Measurements from ENCODE around the gene LAMA5.

The LAMA5 gene

DNA sequence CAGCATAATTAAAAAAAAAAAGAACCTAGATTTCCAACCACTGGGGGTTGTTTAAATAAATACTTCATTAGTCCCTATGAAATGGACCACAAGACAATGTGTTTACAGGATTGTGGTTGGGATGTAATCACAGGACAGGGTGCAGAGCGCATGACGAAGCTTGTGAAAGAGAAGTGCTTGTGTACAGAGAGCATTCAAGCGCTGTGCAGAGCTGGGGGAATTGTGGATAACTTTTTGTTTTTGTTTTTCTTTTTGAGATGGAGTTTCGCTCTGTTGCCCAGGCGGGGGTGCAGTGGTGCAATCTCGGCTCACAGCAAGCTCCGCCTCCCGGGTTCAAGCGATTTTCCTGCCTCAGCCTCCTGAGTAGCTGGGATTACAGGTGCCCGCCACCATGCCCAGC is 22.3 kb downstream of the LAMA5 start:
- DNase-seq, result peak; percentile 75

DNA sequence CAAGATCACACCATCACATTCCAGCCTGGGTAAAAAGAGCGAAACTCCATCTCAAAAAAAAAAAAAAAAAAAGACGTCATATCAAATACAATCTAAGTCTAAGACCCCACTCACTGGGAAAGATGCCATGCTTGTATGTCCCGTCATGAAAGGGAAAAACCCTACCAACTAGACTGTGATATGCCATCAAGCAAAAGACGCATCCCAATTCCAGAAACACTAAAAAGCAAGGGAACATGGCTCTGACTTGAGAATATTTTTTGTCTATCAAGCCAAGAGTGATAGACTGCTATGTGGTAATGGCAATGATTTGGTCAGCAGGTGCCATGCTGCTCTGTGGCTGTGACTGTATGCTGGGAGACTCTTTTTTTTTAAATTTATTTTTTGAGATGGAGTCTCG is 23.0 kb downstream of the LAMA5 start:
- no peak for DNase-seq

DNA sequence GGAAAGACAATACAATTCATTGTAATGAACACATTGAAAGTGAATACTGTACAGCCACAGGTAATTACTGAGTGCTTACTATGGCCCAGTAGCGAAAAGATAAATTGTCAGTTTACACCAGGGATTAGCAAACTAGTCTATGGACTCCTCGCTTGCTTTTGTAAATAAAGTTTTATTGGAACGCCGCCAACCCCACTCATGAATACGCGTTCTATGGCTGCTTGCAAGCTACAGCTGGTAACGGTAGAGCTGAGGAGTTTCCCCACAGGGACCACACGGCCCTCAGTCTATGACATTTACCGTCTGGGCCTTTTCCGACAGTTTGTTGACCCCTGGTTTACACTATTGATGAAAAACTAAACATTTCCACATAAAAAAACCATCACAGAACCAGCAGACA is 24.2 kb downstream of the LAMA5 start:
- no peak for DNase-seq

DNA sequence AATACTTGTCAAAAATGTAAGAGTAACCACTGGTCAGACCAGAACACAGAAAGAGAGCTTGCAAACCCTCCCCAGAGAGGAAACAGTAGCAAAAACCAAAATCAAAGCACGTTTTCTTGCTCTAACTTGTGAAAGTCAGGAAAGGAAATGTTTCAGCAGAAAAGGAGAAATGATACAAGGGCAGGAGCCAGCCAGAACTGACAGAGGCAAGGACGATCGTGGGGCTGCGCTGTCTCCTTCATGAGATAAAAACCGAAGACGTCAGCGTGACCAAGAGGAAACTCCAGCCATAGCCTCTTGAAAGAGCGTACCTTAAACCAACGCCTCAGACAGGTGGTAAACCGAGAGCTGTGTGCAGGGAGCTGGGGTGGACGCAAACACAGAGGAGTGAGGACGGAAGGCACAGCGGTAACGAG is 27.5 kb downstream of the LAMA5 start:
- DNase-seq, result no peak

DNA sequence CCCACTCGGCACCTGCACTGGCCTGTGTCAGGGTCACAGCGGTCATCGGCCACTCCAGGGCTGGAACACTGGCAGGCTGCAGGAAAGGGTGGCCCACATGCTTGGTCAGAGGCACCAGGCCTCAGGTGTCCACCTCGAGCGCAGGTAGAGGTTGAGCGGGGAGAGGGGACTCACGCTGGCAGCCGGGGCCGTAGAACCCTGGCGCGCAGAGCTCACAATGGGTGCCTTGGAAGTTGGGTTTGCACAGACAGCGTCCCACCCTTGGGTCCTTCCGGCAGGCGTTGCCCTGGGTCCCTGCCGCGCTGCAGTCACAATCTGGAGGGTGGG is 28.9 kb downstream of the LAMA5 start:
- DNase-seq, result no peak

DNA sequence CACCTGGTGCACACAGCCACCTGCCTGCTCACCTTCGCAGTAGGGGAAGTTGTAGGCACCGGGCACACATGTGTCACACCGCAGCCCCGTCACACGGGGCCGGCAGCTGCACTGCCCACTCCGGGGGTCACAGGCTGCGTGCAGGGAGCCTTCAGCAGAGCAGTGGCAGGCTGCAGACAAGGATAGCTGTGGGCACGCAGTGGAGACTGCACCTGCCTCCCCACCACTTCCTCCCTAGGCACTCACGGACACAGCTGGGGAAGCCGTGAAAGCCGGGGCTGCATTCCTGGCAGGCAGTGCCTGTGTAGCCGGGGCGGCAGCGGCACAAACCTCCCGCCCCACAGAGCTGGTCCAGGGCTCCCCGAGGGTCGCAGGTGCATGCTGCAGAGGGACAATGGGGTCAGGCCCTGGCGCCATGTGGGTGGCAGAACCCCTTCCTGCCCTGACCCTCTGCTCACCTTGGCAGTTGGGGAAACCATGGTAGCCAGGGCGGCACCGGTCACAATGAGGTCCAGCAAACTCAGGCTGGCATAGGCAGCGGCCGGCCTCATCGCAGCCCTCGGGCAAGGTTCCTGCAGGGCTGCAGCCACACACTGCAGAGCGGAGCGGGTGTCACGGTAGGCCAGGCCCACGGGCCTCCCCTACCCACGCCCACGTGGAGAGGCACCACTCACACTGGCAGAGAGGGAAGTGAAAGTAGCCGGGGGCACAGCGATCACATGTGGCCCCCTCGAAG is 29.4 kb downstream of the LAMA5 start:
- DNase-seq, result no peak

DNA sequence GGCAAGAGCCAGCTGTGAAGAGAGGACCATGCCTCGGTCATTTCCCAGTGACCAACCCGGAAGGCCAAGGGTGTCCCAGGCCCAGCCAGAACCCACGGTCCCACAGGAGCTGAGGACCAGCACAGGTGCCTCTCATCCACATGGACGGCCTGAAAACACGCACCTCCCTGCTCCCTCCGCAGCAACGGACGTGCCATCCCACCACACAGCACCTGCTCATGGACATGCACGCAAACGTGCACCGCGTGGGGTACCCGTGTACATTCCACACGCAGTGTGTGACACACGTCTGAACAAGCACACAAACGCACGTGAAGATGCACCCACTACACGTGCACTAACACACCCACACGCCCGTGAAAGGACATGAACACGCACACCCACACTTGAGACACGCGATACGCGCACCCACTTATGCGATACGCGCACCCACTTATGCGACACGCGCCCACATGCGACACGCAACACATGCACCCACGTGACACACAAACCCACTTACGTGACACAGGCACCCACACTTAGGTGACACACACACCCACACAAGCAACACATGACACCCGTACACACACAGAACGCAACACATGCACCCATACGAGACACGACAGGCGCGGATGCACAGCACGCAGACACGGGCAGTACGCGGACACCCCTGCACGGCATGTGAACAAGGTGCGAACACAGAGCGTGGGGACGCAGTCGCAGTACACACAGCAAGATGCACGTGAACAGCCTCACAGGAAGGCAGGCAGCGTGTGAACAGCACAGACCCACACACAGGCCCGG is 30.1 kb downstream of the LAMA5 start:
- no peak for DNase-seq

DNA sequence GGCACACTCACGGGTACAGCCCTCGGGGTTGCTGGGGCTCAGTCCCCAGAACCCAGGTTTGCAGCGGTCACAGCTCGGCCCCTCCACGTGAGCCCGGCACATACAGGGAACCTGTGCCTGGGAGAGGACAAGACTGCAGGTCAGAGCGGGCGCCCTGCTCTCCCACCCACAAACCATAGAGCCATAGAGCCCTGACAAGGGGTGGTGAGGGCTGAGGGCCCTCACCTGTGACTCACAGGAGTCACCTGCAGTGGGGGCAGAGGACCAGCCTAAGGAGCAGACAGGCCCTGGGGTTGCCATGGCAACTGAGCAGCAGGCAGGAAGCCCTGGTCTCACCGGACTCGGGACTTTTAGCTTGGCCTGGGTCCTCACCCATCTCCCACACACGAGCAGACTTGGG is 30.8 kb downstream of the LAMA5 start:
- DNase-seq, result no peak

DNA sequence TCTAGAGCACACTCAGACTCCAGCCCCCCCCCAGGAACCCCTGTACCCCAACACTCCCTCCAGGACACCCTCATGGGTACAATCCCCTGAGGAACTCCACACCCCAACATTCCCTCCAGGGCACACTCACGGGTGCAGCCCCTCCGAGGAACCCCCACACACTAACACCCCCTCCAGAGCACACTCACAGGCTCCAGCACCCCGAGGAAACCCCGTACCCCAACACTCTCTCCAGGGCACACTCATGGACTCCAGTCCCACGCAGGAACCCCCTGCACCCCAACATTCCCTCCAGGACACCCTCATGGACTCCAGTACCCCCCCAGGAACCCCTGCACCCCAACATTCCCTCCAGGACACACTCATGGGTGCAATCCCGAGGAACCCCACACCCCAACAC is 31.6 kb downstream of the LAMA5 start:
- DNase-seq, result no peak

DNA sequence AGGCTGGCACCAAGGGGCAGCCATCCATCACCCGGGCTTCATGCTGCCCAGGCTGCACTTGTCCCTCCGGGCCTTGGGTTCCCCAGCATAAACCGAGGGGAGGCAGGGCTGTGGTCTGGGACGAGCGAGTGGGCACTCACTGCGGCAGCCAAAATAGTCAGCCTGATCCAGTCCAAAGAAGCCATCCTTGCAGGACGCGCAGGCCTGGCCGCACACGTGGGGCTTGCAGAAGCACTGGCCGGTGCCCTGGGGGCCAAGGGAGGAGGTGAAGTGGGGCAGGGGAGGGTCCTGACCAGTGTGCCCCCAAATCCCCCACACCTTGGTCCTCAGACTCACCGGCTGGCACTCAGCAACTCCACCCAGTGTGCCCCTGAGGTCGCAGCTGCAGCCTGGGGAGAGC is 32.2 kb downstream of the LAMA5 start:
- no peak for DNase-seq

DNA sequence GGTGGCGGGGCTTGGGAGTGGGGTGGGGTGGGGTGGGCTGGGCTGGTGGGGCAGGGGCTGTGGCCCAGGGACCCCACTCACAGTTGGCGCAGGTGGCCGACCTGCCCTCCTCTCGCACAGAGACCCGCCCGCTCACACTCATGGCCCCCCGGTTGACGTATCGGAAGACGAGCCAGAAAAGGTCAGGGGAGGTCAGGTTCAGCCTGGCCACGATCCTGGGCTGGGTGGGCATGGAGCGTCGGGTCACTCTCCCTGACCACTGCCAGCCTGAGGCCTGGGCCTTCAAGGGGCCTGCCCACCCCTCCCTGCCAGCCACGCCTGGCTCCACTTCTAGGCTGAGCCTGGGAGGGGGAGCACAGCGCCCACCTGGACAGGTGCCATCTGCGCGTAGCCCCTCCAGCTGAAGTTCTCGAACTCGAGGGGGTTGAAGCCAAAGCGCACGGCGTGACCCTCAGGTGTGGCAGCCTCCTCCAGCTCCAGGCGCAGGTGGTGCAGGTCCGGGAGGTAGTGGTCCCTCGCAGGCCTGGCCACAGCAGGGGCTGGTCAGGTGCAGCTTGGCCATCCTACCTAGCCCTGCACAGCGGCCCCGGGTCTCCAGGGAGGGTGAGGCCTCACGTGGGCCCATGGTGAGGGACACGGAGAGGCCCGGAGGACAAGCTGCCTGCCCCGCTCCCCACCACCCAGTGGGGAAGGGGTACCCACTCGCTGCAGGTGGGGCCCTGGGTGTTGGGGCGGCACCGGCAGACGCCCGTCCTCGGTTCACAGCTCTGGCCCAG is 33.1 kb downstream of the LAMA5 start:
- DNase-seq, result no peak

DNA sequence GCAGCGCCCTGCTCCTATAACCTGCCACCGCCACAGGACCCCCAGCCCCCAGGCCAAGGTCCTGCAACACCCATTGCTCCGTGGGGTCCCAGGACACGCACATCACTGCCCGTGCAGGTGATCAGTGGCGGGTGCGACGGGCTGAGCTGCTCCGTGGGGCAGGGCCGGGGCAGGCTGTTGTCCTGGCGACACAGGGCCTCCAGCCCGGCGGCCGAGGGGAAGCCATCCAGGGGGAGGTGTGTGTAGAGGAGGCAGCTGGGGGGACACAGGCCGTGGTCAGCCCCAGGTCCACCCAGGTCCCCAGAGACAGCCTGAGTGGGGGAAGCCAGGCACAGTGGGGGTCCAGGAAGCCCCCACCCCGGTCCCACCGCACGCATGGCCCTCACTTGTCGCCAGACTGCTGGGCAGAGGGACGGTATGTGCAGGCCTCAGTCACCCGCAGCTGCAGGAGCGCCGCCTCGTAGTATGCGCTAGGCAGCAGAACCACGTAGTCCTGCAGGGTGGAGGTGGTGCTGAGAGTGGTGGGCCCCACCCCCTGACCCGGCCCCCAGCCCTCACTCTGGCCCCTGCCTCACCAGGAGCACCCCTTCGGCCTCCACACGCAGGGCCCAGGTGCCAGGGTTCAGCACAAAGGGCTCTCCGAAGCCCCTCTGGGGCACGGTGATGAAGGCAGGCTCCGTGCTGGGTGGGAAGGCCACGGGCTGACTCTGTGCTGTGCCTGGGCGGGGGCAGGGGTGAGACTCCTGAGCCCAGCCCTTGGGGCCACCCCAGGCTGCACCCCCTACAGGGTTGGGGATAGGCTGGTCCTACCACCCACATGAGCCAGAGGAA is 33.9 kb downstream of the LAMA5 start:
- DNase-seq, result no peak

DNA sequence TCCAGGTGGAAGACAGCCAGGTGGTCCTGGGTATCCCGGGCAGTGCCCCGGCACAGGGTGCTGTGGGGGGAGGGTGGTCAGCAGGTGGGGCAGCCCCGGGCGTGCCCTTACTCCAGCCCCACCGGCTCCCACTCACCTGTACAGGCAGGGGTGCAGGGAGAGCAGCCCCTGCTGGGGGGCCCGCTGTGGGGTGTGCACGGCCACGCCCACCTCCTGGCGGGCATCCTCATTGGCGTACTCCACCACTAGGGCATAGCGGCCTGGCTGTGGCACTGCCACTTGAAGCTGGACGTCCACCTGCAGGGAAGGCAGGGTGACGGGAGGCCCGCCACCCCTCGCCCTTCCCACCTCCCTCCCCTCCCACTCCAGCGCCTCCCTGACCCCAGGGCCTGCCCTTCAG is 34.7 kb downstream of the LAMA5 start:
- no peak for DNase-seq

DNA sequence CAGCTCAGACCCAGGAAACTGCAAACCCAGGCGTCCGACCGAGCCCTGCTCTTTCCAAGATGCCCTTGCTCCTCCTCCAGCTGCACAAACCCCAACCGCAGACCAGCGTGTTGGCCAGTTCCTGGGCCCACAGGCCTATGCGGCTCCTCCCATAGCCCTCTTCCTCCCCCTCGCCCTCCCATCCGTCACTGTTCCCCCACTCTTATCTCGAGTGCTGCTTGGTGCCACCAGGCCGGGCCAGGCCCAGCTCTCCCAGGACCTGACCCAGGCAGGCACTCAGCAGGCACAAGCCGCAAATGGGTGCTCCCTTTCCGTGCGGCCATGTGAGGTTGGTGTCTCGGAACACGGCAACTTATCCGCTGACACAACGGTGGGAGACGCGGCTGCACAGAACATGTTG is 35.8 kb downstream of the LAMA5 start:
- DNase-seq, result no peak

DNA sequence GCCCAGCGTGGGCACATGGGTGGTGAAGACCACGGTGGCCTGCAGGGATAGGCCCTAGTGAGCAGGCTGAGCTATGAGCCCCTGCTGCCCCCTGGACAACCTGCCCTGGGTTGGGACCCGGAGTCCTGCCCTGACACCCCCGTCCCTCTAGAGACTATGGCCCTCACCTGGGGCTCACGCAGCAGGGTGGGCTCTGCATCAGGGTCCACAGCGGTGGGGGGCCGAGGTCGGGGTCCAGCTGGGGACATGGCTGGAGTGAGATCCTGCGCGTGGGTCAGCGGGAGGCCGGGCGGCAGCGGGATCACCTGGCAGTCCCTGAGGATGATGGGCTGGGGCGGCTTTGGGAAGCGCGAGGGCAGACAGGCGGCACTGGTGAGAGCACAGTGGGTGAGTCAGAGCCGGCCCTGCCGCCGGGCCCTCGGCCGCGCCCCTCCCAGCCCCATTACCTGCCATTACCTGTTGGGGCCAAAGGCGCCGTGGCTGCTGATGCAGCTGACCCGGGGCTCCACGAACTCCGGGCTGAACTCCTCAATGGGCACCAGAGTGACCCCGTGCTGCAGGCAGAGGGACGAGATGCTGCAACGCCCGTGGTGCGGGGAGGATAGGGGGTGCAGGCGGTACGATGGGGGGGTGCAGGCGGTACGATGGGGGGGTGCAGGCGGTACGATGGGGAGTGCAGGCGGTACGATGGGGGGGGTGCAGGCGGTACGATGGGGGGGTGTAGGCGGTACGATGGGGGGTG is 36.4 kb downstream of the LAMA5 start:
- DNase-seq, result no peak

DNA sequence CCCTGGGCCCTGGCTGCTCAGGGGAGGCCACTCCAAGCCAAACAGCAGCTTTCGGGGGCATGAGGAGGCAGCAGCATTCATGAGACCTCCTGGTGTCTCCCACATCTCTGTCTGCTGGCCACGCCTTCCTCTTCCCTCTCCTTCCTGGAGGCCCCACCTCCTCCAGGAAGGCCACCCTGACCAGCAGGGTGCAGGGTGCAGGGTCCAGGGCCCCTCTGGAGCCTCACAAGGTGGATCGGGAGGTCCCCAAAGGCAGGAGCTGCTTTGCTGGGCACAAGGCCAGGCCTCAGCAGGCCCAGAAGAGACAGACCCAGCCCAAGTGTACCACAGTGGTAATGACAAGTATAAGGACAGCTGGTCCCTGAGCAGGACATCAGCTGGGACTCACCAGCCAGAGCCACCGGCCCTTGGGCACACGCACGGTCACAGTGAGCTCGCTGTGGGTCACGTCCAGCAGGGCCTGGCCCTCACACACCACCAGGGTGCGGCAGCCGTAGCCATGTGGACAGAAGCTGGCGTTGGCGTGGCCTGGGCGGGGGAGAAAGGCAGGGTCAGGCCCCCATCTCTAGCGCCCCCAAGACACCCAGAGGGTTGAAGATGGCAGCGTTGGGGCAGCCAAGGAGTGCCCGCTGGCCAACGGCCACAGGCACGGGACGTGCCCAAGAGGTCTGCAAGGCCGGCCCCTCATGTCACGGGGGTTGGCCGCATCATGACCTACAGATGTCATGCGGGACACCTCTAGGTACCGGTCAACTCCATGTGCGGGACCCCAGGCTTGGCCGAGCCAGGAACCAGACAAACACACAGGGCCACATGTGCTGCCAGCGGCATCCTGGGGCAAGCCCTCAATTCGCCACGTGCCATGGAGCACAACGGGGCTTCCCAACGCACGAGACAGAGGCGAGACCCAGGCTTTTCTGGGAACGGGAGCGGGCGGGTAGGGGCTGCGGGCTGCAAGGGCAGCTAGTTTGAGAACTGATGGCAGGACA is 37.4 kb downstream of the LAMA5 start:
- DNase-seq, result no peak

DNA sequence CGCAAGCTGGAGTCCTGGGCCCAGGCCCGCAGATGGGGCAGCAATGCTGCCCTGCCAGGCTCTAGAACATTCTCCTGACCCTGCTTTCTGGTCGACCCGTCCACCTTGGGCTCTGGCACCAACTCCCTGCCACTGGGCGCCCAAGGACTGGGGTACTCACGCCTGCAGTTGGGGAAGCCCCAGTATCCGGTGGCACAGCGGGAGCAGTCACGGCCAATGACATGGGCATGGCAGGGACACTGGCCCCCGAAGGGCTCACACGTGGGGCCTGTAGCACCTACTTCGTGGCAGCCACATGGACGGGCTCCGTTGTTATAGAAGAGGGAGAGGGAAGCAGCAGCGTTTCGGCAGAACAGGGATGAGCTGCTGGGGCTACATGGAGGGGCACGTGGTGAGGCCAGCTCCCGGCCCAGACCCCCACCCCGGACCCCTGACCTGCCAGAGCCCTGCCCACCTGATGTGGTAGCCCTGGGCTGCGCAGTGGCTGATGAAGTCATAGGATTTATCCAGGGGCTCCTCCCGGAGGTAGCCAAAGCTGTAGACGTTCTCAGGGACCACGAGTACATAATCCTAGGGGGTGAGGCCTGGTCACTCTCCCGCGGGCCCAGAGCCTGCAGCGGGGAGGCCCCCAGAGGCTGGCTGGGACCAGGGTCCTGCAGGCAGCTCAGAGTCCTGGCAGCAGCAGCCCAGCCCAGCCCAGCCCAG is 38.3 kb downstream of the LAMA5 start:
- DNase-seq, result no peak

DNA sequence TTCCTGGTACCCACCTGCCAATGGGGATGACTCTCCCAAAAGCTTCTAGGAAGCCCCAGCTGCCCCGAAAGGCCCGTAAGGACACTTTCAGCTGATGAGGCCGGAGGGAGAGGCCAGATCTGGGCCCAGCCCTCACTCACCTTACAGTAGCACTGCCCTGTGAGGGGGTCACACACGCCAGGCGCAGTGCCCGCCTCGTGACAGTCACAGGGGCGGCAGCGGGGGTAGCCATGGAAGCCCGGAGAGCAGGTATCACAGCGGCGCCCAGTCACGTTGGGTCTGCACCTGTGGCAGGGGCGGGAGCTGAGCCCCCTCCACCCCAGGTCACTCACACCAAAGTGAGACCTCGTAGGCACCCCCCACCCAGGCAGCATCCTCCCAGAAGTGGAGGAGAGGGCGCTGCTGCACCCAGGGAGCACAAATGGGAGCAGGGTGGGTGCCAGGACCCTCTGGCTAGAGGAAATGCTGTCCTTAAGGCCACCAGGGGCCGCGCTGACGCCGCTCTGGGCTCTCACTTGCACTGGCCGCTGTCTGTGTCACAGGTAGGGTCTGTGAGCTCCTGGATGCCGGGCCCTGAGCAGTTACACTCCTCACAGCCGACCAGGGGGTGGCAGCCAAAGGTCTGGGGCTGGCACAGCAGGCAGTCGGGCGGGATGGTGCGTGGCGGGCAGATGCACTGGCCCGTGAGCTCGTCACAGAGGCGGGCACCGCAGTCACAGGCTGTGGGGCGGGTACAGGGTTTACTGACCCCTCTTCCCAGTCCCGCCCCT is 39.2 kb downstream of the LAMA5 start:
- DNase-seq, result no peak

DNA sequence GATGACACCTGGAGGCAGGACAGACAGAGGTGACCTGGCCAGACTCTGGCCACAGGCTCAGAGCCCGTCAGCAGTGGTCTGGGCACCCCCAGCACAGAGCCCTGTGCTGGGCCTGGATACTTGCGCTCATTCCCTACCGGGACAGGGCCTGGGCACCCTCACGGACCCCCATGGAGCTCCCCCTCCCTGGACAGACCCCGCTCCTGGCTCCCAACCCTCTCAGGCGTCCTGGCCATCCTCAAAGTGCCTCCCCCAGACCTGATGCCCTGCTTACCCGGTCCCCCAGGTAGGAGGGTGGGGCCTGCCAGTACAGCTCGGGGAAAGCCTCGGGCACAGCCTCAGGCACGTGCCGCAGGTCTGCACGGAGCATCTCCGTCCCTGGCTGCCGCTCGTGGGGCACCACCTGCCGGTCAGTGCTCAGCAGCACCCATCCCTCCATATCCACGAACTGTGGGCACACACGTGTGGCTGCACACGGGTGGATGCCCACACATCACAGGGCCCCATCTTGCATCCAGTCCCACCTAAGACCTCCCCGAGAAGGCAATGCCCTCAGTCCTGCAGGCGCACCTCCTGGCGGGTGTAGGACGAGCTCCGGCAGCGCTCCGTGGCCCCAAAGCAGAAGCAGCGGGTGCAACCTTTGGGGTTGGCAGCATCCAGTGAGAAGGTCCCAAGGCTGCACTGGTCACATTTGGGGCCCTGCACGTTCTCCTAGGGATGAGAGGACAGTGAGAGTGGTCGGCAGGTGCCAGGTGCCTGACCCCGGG is 40.0 kb downstream of the LAMA5 start:
- DNase-seq, result no peak
